ENCODE results near the gene SENP2. TPM values are rescaled to one million over a fixed set of nuclear protein-coding genes. Genes with fewer than 3 reads are reported as not detected.

The SENP2 gene
- total RNA-seq, 1 donor from 2014 or later = 30.6 TPM

- intact Hi-C loops (cut with micrococcal nuclease) = no loop called here
- DNase-seq = no peak
- Histone ChIP-seq H3K27ac (replicated peaks) (no peak overlapping the region), H3K36me3 (peaks cover 5% of the 10 kb centered on the region), H3K4me1 (no peaks in the 10 kb centered on the region), H3K4me3 (no peak overlapping the region), H3K9me3 (replicated peaks) (no peaks in the 10 kb centered on the region), H3K27me3 (ENCODE audit: low read depth) (no peaks in the 10 kb centered on the region)
- TF ChIP-seq CTCF (IDR thresholded peaks at IDR 0.05; ENCODE audit: borderline replicate concordance) = no peak
Observed at GRCh38 chr3:185647880-185648210, 61.8 kb downstream of the SENP2 start.

GRCh38 chr3:185648396-185648795 is 62.3 kb downstream of the SENP2 start:
- TF ChIP-seq CTCF (IDR thresholded peaks at IDR 0.05; ENCODE audit: borderline replicate concordance) = no peak
- Histone ChIP-seq H3K9me3 (replicated peaks) (no peaks in the 10 kb centered on the region), H3K36me3 (peaks cover 5% of the 10 kb centered on the region), H3K4me3 (no peak overlapping the region), H3K4me1 (no peaks in the 10 kb centered on the region), H3K27ac (replicated peaks) (no peak overlapping the region), H3K27me3 (ENCODE audit: low read depth) (no peaks in the 10 kb centered on the region)
- DNase-seq = no peak
- intact Hi-C loops (cut with micrococcal nuclease) = no loop called here

- H3K27me3 ChIP-seq (ENCODE audit: low read depth) = no peaks in the 10 kb centered on the region
- no peaks in the 10 kb centered on the region for H3K4me1 ChIP-seq
- no peak for TF ChIP-seq CTCF (IDR thresholded peaks at IDR 0.05; ENCODE audit: borderline replicate concordance)
- intact Hi-C loops (cut with micrococcal nuclease) = no loop called here
- no peak overlapping the region for H3K4me3 ChIP-seq
- DNase-seq = no peak
- H3K9me3 ChIP-seq (replicated peaks) = no peaks in the 10 kb centered on the region
- no peak overlapping the region for H3K27ac ChIP-seq (replicated peaks)
- peaks cover 5% of the 10 kb centered on the region for H3K36me3 ChIP-seq
Observed at GRCh38 chr3:185649414-185649813, 63.3 kb downstream of the SENP2 start.

GRCh38 chr3:185651971-185652370 is 65.9 kb downstream of the SENP2 start:
- TF ChIP-seq CTCF (IDR thresholded peaks at IDR 0.05; ENCODE audit: borderline replicate concordance) = no peak
- Histone ChIP-seq H3K4me1 (peaks cover 12% of the 10 kb centered on the region), H3K9me3 (replicated peaks) (no peaks in the 10 kb centered on the region), H3K36me3 (no peaks in the 10 kb centered on the region), H3K27me3 (ENCODE audit: low read depth) (no peaks in the 10 kb centered on the region), H3K27ac (replicated peaks) (no peak overlapping the region), H3K4me3 (no peak overlapping the region)
- intact Hi-C loops (cut with micrococcal nuclease) = no loop called here
- DNase-seq = no peak

GRCh38 chr3:185653949-185654757 is 68.1 kb downstream of the SENP2 start:
- Histone ChIP-seq H3K27ac (replicated peaks) (no peak overlapping the region), H3K27me3 (ENCODE audit: low read depth) (no peaks in the 10 kb centered on the region), H3K4me3 (no peak overlapping the region), H3K36me3 (no peaks in the 10 kb centered on the region), H3K9me3 (replicated peaks) (no peaks in the 10 kb centered on the region), H3K4me1 (peaks cover 25% of the 10 kb centered on the region)
- intact Hi-C loops (cut with micrococcal nuclease) = no loop called here
- TF ChIP-seq CTCF (IDR thresholded peaks at IDR 0.05; ENCODE audit: borderline replicate concordance) = no peak
- no peak for DNase-seq

Measured in left ventricle myocardium inferior (tissue), 1 donor.